Pons (tissue), 1 donor: ENCODE results near the gene DENND1A.
"Not testable (repeated sequence)": the region's sequence is repeated elsewhere in the genome, so short reads cannot be mapped to it uniquely, and the experiment has no call there.

Experiments used
- DNase-seq: peaks from one replicate; pipeline ENCODE4 v3.0.0-alpha.2; 2016; ENCODE audit warnings: low spot score

Gene DENND1A

DNA sequence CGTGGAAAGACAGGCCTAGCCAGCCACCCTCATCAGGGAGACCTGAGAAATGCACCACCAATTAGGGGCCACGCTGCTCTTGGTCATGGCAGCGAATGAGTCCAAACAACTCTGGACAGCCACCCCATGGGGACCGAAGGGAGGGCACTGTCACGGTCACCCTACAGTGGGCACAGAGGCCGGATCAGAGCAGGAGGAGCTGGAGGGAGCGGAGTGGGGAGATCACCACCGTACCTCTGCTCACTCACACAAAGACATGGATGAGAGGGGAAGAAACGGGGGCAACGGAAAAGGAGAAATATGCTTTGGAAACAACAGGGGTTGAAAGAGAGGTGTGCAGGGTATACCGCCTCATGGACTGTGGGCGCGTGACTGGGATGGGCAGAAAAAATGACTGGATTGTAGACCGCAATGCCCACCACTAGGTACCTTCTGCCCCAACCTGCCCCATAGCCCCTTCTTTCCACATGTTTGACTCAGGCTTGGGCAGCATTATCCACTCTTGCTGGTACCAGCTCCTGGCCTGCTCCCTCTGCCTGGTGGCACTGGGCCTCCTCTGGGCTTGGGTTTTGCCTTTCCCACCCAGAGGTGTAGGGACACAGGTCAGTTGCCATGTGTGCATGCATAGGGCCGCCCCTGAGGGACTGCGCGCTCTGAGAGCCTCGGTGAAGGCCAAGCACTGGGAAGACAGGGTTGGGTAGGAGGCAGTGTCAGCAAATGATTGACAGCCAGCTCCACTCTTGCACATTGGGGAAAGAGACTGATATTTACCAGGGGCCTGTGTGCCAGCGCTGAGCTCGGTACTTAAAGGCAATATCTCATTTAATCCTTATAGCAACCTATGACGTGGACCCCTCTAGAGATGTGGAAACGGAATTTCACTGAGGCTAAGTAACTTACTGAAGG is 497.3 kb downstream of the DENND1A start:
- DNase-seq: no peak

DNA sequence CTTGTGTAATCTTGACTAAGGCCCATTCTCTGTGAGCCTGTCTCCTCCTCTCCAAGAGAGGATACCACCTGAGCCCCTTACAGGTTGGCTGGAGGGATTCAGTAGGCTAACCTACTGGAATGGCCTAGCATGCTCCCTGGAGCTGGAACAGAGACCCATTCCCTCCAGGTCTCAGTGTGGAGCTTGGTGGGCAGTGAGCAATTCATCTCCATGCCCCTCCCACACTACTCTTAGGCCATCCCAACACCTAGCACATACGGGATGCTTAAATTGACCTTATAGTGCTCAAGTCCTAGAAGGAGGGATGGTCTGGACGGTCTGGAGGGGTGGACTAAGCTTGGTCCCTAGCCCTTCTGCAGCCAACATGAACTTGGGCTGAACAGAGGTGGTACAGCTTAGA is 498.3 kb downstream of the DENND1A start:
- no peak for DNase-seq

DNA sequence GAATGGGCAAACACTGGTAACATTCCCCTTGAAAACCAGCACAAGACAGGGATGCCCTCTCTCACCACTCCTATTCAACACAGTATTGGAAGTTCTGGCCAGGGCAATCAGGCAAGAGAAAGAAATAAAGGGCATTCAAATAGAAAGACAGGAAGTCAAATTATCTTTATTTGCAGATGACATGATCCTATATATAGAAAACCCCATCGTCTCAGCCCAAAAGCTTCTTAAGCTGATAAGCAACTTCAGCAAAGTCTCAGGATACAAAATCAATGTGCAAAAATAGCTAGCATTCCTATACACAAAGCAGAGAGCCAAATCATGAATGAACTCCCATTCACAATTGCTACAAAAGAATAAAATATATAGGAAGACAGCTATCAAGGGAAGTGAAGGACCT is 501.5 kb downstream of the DENND1A start:
- not testable (repeated sequence) for DNase-seq

DNA sequence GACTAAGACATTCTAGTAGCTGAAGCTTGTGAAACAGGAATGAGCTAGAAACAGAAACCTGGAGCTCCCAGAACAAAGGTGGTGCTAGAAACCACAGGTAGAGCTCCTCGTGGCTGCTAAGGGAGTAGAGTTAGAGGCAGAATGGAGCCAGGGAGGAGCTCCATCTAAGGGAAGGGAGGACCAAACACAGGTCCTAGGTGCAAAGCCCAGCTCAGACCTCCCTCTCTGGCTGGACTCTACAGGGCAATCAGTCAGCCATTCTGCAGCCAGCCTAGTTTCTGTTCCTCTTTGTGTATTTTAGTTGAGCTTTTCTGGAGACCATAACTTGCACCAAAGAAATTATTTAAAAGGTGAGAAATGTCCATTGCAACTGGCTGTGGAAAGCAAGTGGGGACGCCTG is 503.5 kb downstream of the DENND1A start:
- no peak for DNase-seq

DNA sequence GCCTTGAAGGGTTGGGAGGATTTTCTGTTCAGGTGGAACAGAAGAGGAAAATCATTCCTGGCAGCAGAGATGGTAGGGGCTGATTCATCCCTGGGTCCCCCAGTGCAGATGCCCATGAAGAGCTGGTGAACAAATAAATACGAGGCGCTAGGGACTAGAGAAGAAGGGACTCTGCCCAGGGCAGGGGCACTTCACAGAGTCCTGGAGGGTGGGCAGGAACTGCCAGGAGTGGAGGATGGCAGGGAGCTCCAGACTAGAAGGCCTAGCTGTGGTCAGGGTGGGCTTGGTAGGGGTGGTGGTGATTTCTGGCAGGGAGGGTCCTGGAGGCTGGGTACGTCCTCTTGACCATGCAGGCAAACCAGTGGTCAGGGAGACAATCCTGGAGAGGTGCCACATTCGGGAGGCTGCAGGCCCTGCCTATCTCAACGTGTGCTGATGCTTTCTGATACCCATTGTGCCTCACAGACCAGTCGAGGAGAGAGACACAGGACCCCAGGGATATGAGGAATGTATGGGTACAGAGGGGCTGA is 504.0 kb downstream of the DENND1A start:
- DNase-seq: no peak

DNA sequence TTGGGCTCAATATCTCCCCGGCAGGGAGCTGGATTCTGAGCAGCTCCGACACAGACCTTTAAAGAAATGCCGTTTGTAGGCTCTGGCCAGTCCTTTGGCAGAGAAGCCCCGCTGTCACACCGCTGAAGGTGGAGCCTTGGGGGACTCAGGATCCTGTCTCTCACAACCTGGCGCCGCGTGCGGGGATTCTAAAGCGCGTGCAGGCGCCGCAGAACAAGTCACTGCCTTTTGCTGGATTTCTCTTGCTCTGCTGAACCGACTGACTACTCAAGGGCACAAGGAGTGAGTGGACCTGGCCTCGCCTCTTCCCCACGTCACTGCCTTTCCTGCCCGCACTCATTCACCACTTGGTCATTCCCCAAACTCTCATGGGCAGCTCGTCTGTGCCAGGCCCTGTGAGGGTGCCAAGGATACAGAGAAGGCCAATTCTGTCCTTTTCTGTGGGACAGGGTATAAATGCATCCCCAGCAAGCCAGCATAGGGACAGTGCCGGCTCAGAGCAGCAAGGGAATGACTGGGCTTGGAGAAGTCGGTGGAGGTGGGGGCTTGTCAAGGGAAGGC is 504.6 kb downstream of the DENND1A start:
- peak; percentile 48 for DNase-seq

DNA sequence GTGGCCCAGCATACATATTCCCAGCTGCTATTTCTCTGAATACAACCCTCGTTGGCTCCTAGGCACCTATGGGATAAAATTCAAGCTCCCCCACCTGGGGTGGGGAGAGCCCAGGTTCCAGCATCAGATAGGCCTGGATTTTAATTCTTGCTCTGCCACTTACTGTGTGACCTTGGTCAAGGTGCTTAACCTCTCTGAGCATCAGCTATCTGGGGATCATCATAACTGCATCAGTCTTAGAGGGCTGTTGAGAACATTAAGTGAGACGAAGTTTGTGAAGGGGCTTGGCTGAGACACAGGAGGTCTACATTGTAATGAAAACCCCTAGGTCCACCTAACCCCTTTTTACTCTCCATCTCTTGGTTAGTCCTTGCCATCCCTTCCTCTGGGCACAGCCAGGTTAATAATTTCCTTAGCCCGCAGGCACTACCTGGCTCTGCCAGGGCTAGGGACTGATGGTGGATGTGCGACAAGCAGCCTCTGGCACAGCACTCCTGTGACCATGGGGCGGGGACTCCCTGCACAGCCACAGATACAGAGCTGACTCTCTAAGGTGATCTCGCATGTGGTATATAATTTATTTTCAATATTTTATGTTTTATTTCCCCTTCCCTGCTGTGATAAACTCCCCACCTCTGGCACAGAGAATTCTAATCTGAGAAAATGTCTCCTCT is 505.2 kb downstream of the DENND1A start:
- no peak for DNase-seq

DNA sequence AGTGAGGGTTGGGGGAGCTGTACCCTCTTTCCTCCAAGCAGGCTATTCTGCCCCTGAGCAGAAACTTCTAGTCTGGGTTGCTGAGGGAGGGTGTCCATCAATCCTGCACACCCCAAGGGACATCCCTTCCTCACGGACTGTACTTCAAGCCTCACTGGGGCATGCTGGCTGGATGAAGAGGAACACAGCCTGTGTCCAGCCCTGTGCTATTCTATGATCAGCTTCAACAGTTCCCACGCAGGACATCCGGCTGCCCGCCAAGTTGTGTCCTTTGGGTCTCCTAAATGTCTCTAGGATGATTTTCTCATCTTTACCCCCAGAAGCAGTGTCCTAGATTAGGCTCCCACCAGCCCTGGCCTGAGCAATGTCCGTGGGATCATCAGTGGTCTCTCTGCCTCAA is 505.8 kb downstream of the DENND1A start:
- DNase-seq: no peak

DNA sequence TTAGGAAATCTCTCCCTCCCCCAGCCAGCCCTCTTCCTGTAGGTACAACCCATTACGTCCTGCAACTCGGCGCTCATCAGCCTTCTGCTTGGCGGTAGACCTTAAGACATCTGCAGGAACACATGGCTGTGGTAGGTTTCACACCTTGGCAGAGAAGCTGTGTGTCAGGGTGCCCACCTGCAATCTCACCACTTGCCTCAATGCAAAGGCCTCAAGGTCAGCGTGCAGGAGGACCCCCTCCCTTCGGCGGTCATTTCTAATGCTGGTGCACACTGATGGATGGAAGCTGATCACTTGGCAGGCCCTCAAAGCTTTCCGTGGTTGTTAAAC is 506.6 kb downstream of the DENND1A start:
- no peak for DNase-seq

DNA sequence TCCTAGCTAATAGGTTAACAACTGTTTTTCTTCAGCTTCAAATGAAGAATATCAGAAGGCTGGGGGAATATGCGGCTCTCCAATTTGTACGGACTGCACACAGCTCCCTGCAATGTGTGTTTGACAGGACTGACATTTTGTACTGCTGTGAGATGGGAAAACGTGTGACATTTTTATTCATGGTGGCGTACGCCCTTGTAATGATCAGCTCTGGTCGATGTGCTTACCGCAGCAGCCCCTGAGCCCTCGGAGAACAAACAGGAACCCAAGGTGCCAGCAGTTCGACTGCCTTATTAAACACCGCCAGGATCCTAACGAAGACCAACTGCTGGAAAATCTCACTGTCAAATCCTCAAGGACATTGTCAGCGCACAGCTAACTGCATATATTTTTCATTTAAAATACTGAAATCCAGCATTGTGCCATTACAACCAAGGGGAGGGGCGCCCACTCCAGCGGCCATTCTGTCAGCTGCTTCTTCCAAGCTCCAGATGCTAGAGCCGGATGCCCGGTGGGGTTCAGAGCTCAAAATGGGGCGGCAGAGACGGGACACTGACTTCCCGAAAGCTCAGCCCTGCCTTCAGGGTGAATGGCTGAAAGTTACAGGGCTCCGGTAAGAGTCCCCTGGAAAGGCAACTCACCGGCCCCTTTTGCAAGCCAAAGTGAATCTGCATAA is 507.2 kb downstream of the DENND1A start:
- DNase-seq: no peak

DNA sequence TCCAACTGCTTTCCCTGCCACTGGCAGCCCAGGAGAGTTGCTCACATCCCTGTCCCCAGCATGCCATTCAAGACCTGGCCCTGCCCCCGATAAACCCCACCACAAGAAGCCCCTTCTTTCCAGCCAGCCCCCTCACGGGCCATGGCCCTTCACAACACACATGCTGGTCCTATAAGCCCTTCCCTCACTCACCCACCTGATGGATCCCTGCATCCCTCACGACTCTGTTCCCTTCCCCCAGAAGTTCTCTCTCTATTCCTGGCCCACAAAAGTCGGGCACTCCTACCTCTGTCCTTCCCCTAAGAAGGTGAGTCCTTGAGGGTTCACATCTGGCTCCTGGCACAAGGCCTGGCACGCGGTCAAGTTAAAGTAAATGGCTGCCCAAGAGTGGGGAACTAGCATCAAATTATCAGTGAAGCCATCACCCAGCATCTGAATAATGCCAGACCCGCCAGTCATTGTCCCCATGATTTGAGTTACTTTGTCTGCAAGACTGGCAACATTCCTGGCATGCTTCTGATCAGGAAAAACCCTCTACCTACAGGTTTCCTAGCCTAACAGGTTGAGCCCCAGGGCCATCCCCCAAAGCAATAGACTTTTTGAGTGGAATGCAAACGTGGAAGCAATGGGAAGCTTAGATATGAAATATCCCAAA is 508.0 kb downstream of the DENND1A start:
- no peak for DNase-seq

DNA sequence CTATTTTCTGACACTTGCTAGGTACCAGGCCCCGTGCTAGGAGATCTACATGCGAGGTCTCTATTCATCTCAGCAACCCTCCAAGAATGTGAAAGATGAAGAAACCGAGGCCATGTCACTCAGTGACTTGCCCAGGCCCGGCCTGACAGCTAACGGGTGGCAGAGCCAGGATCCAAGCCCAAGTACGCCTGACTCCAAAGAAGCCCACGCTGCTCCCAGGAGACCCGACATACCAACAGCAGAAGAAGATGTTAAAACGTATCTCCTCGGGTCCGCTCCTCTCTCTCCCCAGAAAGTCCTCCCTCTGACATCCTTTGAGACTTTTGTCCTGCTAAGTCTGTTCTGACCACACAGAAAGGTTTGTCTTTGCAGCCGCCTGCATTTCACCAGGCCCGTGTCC is 508.7 kb downstream of the DENND1A start:
- DNase-seq: no peak

DNA sequence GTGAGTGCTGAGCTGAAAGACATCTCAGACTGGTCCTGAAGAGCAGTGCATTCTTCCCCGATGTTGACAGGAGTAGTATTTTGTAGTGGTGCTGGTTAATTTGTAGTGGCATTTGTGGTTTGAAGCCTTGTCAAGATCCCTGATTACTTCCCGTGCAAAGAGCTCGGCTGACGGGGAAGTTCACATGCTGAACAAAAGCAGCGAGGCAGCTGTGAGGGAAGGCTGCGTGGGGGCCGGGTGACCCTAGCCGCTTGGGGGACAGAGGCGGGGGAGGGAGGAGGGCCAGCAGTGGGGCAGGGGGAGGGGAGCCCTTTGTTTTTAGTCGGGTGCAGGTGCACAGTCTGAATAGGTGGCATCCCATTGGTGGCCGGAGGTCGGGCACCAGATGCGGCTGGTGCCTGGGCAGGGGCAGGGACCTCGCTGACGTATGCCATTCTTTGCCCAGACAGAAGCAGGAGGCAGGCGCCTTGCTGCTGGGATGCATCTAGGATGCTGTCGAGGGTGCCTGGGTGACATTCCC is 509.3 kb downstream of the DENND1A start:
- DNase-seq: no peak

DNA sequence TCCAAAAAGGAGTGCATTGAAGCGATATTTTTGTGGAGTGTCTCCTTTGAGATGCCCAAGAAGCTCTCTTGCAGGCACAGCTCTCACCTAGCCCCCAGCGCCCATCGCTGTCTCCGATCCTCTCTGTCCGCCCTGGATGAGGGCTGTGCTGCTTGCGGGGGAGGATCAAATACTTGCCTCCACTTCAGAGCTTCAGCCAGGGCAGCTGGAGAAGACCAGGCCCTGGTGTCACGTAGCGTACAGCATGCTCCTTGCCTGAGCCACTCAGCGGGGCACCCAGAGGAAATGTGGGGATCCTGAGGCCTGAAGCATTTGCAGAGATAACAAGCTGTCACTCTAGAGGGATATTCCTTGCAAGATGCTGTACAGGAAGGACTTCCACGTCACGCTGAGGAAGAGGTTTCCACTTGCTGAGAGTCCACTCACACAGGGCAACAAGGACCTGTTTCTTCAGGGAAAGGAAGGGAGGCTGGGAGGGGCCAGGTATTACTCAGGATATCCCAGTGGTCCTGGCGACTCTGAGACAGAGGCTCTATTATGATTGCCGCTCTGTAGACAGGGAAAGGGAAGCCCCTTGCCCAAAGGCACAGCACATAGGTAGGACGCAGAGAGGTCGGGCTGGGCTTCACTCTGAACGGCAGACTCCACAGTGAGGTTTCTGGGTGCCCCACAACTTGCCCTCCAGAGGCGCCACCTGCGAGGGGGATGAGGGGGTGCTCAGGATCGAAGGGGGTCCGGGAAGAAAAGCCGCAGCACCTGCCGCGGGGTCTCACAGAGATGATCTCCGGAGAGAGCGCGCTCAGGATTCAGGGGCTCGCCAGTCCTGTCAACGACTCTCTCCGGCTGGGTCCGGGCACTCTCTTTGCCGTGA is 510.0 kb downstream of the DENND1A start:
- DNase-seq: no peak

DNA sequence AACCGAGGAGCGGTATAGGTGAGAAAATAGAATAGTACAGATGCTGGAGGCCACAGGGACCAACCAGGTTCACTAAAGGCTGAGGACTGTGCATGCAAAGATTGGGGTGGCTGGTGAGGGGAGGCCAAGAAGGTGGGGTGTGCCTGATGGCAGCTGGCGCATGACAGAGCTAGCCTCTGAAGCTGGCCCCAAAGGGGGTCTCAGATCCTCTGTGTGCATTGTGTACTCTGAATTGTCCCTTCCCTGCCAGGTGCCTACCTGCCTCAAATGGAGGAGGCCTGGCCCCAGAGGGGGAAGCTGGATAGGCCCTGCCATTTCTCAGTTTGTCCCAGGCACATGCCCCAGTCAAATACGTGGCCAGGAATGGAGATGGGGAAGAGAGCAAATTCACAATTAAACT is 510.8 kb downstream of the DENND1A start:
- DNase-seq: no peak

DNA sequence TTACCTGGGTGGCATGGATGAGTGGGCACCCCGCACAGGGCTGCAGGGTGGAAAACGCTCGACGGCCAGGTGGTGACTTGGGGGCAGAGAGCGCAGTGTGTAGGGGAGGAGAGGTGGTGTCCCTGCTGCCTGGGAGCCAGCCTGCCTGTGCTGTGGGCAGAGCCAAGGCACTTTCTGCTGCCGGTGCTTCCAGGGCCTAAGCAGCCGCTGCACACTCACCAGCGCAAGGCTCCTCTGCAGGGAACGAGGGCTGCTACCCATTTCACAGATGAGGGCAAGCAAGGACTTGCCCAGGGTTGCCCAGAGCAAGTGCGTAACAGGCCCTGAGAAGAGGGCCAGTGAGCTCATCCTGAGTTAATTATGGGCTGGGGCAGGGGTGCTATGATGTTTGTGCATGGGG is 511.4 kb downstream of the DENND1A start:
- no peak for DNase-seq

DNA sequence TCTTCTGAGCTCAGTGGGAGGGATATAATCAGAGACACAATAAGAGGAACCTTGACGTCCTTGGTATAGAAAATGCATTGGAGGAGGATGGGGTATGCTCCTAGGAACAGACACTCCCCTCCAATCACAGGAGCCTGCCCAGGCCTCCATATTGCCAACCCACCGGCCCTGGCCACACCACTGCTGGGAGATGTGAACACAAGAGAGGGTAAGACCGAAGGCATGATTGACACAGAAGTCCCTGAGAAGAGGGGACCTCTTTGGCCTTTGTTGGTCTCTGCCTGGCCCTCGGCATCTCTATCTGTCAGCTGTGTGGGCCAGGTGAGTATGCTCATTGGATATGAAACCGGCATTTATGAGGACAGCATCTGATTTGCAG is 511.9 kb downstream of the DENND1A start:
- no peak for DNase-seq

DNA sequence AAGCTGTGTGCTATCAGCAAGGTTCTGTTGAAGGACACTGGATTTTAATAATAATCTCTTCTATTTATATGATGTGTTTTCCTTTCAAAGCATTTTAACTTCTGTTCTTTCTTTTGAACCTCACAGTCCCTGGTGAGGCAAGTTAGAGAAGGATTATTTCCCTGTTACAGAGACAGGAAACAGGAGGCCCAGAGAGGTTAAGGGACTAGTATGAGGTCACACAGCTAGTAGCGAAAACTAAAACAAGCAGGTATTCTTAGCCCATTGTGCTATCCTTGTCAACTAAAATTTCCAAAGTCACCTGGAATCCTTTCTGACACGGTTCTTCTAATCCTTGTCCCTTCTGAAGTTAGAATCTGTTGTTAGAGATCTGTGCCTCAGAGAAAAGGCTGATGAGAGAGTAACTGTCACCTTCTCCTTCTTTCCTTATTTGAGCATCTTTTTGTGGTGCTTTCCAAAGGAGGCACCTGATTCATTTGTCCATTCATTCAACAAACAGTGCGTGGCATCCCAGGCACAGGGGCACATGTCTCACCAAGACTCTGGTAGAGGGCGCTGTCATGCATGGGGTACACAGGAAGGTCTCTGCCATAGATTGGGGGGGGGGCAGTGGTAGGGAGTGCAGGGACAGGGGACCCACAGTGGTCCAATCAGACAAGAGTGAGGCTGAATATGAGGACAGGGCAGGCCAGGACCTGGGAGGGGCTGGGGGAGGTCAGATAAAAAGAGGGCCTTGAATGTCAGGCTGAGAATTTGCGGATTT is 512.5 kb downstream of the DENND1A start:
- DNase-seq: no peak

DNA sequence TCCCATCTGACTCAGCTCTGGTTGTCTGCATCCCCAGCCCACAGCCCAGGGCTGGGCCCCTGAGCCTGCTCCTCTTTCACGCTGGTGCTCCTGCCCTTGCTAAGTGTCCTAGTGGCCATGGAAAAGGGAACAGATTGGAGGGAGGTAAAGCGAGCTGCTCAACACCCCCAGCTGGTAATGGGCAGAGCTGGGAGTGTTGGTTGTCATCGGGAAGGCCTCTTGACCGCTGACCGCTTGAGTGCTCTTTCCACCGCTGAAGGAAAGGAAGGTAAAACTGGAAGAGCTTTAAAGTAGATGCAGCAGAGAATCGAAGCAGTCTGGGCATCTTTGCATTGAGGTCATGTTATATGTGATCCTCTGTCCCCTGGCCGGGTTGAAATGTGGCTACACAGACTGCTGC is 513.8 kb downstream of the DENND1A start:
- DNase-seq: no peak
